Vagina (tissue), 2 donors: ENCODE results near the gene PRIMA1. TPM values are rescaled to one million over a fixed set of nuclear protein-coding genes. Genes with fewer than 3 reads are reported as not detected.

ENCODE experiments used
- DNase-seq, 2 donors: peaks; one replicate each; pipeline ENCODE4 v3.0.0-alpha.2; 2017; ENCODE audit errors: extremely low spot score in 2 of 2
- H3K27ac ChIP-seq: fragments of 200-600 bp; sonication (generic); one replicate; pipeline ENCODE4 v1.5.1; 2019
- H3K27me3 ChIP-seq: fragments of 200-600 bp; sonication (generic); one replicate; pipeline ENCODE4 v1.5.1; 2019
- H3K36me3 ChIP-seq, 2 donors: fragments of 200-600 bp; sonication (generic); one replicate each; pipeline ENCODE4 v1.5.1; 2017 to 2019
- H3K4me1 ChIP-seq: fragments of 200-600 bp; sonication (generic); one replicate; pipeline ENCODE4 v1.5.1; 2019
- H3K4me3 ChIP-seq, 2 donors: fragments of 200-600 bp; sonication (generic); 1 replicate in 1 of 2; 2 replicates in 1 of 2; pipeline ENCODE4 v1.5.1; 2016 to 2019
- H3K9me3 ChIP-seq: fragments of 200-600 bp; sonication (generic); one replicate; pipeline ENCODE4 v1.5.1; 2019
- CTCF ChIP-seq, 3 experiments: fragments of 450-650 bp in 2 of 3; fragments of 200-600 bp in 1 of 3; sonication (generic) in 1 of 3; IDR thresholded peaks; one replicate each; pipeline ENCODE4 v1.5.1; 2017 to 2019; ENCODE audit warnings: antibody characterized with exemption in 3 of 3, mild to moderate bottlenecking in 2 of 3, moderate library complexity in 2 of 3
- POLR2A ChIP-seq, 2 donors: fragments of 450-650 bp; IDR thresholded peaks; one replicate each; pipeline ENCODE4 v1.6.1; 2017; ENCODE audit warnings: antibody characterized with exemption in 2 of 2, mild to moderate bottlenecking in 2 of 2, moderate library complexity in 2 of 2
- POLR2AphosphoS5 ChIP-seq, 2 donors: sonication (generic); formaldehyde crosslinking; IDR thresholded peaks; one replicate each; pipeline ENCODE4 v1.9.0; 2017; ENCODE audit warnings: antibody characterized with exemption in 2 of 2, mild to moderate bottlenecking in 2 of 2, low read depth in 1 of 2; ENCODE audit not compliant: insufficient read depth in 1 of 2
- intact Hi-C: fragments of 100-400 bp; cut with DNase I; formaldehyde crosslinking; loops from one replicate; pipeline ENCODE4 v1.15.1; 2023
- total RNA-seq: library from RNA; depleted of rRNA; stranded (reverse); fragments of >200 nt; gene quantifications from one replicate; pipeline ENCODE4 v1.2.3, GENCODE V29; 2016

PRIMA1 gene
- total RNA-seq, 1 donor from 2014 or later: 6.1 TPM

- intact Hi-C loops: no loop called here
- no peak overlapping the region for H3K4me3 ChIP-seq
- no peaks in the 10 kb centered on the region for H3K4me1 ChIP-seq
- no peaks in the 10 kb centered on the region for H3K36me3 ChIP-seq
- no peak overlapping the region for H3K27ac ChIP-seq
- H3K27me3 ChIP-seq: no peaks in the 10 kb centered on the region
- no peaks in the 10 kb centered on the region for H3K9me3 ChIP-seq
- TF ChIP-seq CTCF (IDR thresholded peaks at IDR 0.05): no peak
- no peak for TF ChIP-seq POLR2A (IDR thresholded peaks at IDR 0.05)
- no peak for TF ChIP-seq POLR2AphosphoS5 (IDR thresholded peaks at IDR 0.05; ENCODE audit: insufficient read depth in 1 of 2, low read depth in 1 of 2)
- no peak for DNase-seq
Observed at GRCh38 chr14:93751946-93752655, 36.2 kb downstream of the PRIMA1 start.

- no peak overlapping the region for H3K4me3 ChIP-seq
- H3K4me1 ChIP-seq: no peaks in the 10 kb centered on the region
- no peak overlapping the region for H3K27ac ChIP-seq
- DNase-seq: no peak
- intact Hi-C loops: no loop called here
- H3K9me3 ChIP-seq: no peaks in the 10 kb centered on the region
- no peaks in the 10 kb centered on the region for H3K27me3 ChIP-seq
- TF ChIP-seq CTCF (IDR thresholded peaks at IDR 0.05) (no peak), POLR2A (IDR thresholded peaks at IDR 0.05) (no peak), POLR2AphosphoS5 (IDR thresholded peaks at IDR 0.05; ENCODE audit: insufficient read depth in 1 of 2, low read depth in 1 of 2) (no peak)
- no peaks in the 10 kb centered on the region for H3K36me3 ChIP-seq
Observed at GRCh38 chr14:93749076-93749420, 39.2 kb downstream of the PRIMA1 start.

- H3K9me3 ChIP-seq: no peaks in the 10 kb centered on the region
- H3K27me3 ChIP-seq: no peaks in the 10 kb centered on the region
- no peaks in the 10 kb centered on the region for H3K36me3 ChIP-seq
- no peak overlapping the region for H3K27ac ChIP-seq
- intact Hi-C loops: no loop called here
- no peak overlapping the region for H3K4me3 ChIP-seq
- no peak for DNase-seq
- TF ChIP-seq CTCF (IDR thresholded peaks at IDR 0.05) (no peak), POLR2AphosphoS5 (IDR thresholded peaks at IDR 0.05; ENCODE audit: insufficient read depth in 1 of 2, low read depth in 1 of 2) (no peak), POLR2A (IDR thresholded peaks at IDR 0.05) (no peak)
- no peaks in the 10 kb centered on the region for H3K4me1 ChIP-seq
Observed at GRCh38 chr14:93748208-93749075, 39.8 kb downstream of the PRIMA1 start.

GRCh38 chr14:93747560-93747959 lies 40.7 kb downstream of the PRIMA1 start:
- H3K27ac ChIP-seq: no peak overlapping the region
- intact Hi-C loops: no loop called here

More at GRCh38 chr14:93747560-93747959, 40.7 kb downstream of the PRIMA1 start:
- DNase-seq: no peak
- no peaks in the 10 kb centered on the region for H3K36me3 ChIP-seq
- no peaks in the 10 kb centered on the region for H3K9me3 ChIP-seq
- no peak for TF ChIP-seq POLR2AphosphoS5 (IDR thresholded peaks at IDR 0.05; ENCODE audit: insufficient read depth in 1 of 2, low read depth in 1 of 2)
- TF ChIP-seq CTCF (IDR thresholded peaks at IDR 0.05): no peak
- no peak for TF ChIP-seq POLR2A (IDR thresholded peaks at IDR 0.05)
- no peak overlapping the region for H3K4me3 ChIP-seq
- no peaks in the 10 kb centered on the region for H3K27me3 ChIP-seq
- no peaks in the 10 kb centered on the region for H3K4me1 ChIP-seq
